SK-N-SH treated with all-trans-retinoic acid at 6 μM for 48 hours (cell line): Measurements from ENCODE around the gene SCYGR6.
"Not testable (repeated sequence)": the region's sequence is repeated elsewhere in the genome, so short reads cannot be mapped to it uniquely, and the experiment has no call there.

Experiments used
- ATAC-seq: fragments of 200-7000 bp; cut with Tn5 transposase; 3 replicates; pipeline ENCODE4 v1.9.1; 2020; ENCODE audit warnings: mild to moderate bottlenecking, moderate library complexity
- ARNTL ChIP-seq: fragments of 450-650 bp; formaldehyde crosslinking; IDR thresholded peaks from 2 replicates; pipeline ENCODE4 v1.5.0; 2020; ENCODE audit warnings: low read depth, mild to moderate bottlenecking, moderate library complexity, borderline replicate concordance
- BACH2 ChIP-seq: fragments of 250-450 bp; sonication (Bioruptor Pico); IDR thresholded peaks from 2 replicates; pipeline ENCODE4 v1.9.0; 2021; ENCODE audit warnings: mild to moderate bottlenecking, borderline replicate concordance
- CREB5 ChIP-seq: fragments of 250-450 bp; sonication (Bioruptor Pico); IDR thresholded peaks from 2 replicates; pipeline ENCODE4 v1.5.1; 2020; ENCODE audit warnings: low read depth, mild to moderate bottlenecking, moderate library complexity
- CSRNP3 ChIP-seq: fragments of 250-450 bp; sonication (Bioruptor Pico); IDR thresholded peaks from 2 replicates; pipeline ENCODE4 v1.5.1; 2021; ENCODE audit warnings: mild to moderate bottlenecking, moderate library complexity
- ESRRG ChIP-seq: fragments of 250-450 bp; sonication (Bioruptor Pico); IDR thresholded peaks from 2 replicates; pipeline ENCODE4 v1.6.1; 2021; ENCODE audit warnings: mild to moderate bottlenecking
- GLIS3 ChIP-seq: fragments of 250-450 bp; sonication (Bioruptor Pico); IDR thresholded peaks from 2 replicates; pipeline ENCODE4 v1.5.0; 2020; ENCODE audit warnings: mild to moderate bottlenecking, moderate library complexity
- ISL1 ChIP-seq: fragments of 250-450 bp; sonication (Bioruptor Pico); IDR thresholded peaks from 2 replicates; pipeline ENCODE4 v2.1.2; 2022; ENCODE audit warnings: mild to moderate bottlenecking, moderate library complexity
- OSR1 ChIP-seq: fragments of 250-450 bp; sonication (Bioruptor Pico); IDR thresholded peaks from 2 replicates; pipeline ENCODE4 v1.8.0; 2022; ENCODE audit warnings: moderate library complexity, mild to moderate bottlenecking, inconsistent platforms
- POU6F1 ChIP-seq: fragments of 250-450 bp; sonication (Bioruptor Pico); IDR thresholded peaks from 2 replicates; pipeline ENCODE4 v1.8.0; 2021; ENCODE audit warnings: low read depth, mild to moderate bottlenecking, moderate library complexity, borderline replicate concordance
- PPARA ChIP-seq: fragments of 250-450 bp; sonication (Bioruptor Pico); IDR thresholded peaks from 2 replicates; pipeline ENCODE4 v1.5.0; 2020; ENCODE audit warnings: mild to moderate bottlenecking, borderline replicate concordance
- RARB ChIP-seq: fragments of 250-450 bp; sonication (Bioruptor Pico); IDR thresholded peaks from 2 replicates; pipeline ENCODE4 v1.8.0; 2021; ENCODE audit warnings: mild to moderate bottlenecking, moderate library complexity
- SNAI2 ChIP-seq: fragments of 250-450 bp; sonication (Bioruptor Pico); IDR thresholded peaks from 2 replicates; pipeline ENCODE4 v1.5.0; 2020; ENCODE audit warnings: mild to moderate bottlenecking, moderate library complexity
- TCF4 ChIP-seq: fragments of 250-450 bp; sonication (Bioruptor Pico); IDR thresholded peaks from 2 replicates; pipeline ENCODE4 v1.8.0; 2021; ENCODE audit warnings: mild to moderate bottlenecking, moderate library complexity, borderline replicate concordance
- TOX ChIP-seq: fragments of 250-450 bp; sonication (Bioruptor Pico); IDR thresholded peaks from 2 replicates; pipeline ENCODE4 v1.8.0; 2021; ENCODE audit warnings: mild to moderate bottlenecking, moderate library complexity, borderline replicate concordance
- ZC3H10 ChIP-seq: fragments of 250-450 bp; sonication (Bioruptor Pico); IDR thresholded peaks from 2 replicates; pipeline ENCODE4 v1.5.1; 2021; ENCODE audit warnings: mild to moderate bottlenecking, moderate library complexity
- ZFP3 ChIP-seq: fragments of 250-450 bp; sonication (Bioruptor Pico); IDR thresholded peaks from 2 replicates; pipeline ENCODE4 v1.5.0; 2020; ENCODE audit warnings: mild to moderate bottlenecking, moderate library complexity
- ZFP30 ChIP-seq: fragments of 450-650 bp; formaldehyde crosslinking; IDR thresholded peaks from 2 replicates; pipeline ENCODE4 v1.5.0; 2022; ENCODE audit warnings: mild to moderate bottlenecking, moderate library complexity
- ZNF565 ChIP-seq: fragments of 450-650 bp; formaldehyde crosslinking; conservative IDR thresholded peaks from 2 replicates; pipeline ENCODE4 v1.5.0; 2020; ENCODE audit warnings: low read depth, mild to moderate bottlenecking, moderate library complexity
- ZNF8 ChIP-seq: fragments of 450-650 bp; formaldehyde crosslinking; IDR thresholded peaks from 2 replicates; pipeline ENCODE4 v1.5.0; 2020; ENCODE audit warnings: mild to moderate bottlenecking, moderate library complexity
- TF ChIP-seq, protein P1 (sequence below): fragments of 250-450 bp; sonication (Bioruptor Pico); IDR thresholded peaks from 2 replicates; pipeline ENCODE4 v1.8.0; 2020; ENCODE audit warnings: mild to moderate bottlenecking, moderate library complexity, borderline replicate concordance
- TF ChIP-seq, protein P2 (sequence below): fragments of 250-450 bp; sonication (Bioruptor Pico); IDR thresholded peaks from 2 replicates; pipeline ENCODE4 v1.5.0; 2020; ENCODE audit warnings: mild to moderate bottlenecking, moderate library complexity

The SCYGR6 gene

GRCh38 chr2:227745594-227745993, 21.0 kb upstream of the SCYGR6 start, which contains the start of gene SCYGR8:
Gene SCYGR8, plus strand, starts transcription at chr2:227745894. Its CDS starts 0 bp downstream, at chr2:227745894.
- no peak for ATAC-seq
- TF ChIP-seq POU6F1 (CRISPR knock-in tag) (no peak), RARB (CRISPR knock-in tag) (no peak), BACH2 (CRISPR knock-in tag) (no peak), ESRRG (CRISPR knock-in tag) (no peak), ARNTL (CRISPR knock-in tag) (no peak), ZFP3 (no peak)
- TF ChIP-seq, protein P1, sequence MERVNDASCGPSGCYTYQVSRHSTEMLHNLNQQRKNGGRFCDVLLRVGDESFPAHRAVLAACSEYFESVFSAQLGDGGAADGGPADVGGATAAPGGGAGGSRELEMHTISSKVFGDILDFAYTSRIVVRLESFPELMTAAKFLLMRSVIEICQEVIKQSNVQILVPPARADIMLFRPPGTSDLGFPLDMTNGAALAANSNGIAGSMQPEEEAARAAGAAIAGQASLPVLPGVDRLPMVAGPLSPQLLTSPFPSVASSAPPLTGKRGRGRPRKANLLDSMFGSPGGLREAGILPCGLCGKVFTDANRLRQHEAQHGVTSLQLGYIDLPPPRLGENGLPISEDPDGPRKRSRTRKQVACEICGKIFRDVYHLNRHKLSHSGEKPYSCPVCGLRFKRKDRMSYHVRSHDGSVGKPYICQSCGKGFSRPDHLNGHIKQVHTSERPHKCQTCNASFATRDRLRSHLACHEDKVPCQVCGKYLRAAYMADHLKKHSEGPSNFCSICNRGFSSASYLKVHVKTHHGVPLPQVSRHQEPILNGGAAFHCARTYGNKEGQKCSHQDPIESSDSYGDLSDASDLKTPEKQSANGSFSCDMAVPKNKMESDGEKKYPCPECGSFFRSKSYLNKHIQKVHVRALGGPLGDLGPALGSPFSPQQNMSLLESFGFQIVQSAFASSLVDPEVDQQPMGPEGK (CRISPR knock-in tag) = no peak

DNA sequence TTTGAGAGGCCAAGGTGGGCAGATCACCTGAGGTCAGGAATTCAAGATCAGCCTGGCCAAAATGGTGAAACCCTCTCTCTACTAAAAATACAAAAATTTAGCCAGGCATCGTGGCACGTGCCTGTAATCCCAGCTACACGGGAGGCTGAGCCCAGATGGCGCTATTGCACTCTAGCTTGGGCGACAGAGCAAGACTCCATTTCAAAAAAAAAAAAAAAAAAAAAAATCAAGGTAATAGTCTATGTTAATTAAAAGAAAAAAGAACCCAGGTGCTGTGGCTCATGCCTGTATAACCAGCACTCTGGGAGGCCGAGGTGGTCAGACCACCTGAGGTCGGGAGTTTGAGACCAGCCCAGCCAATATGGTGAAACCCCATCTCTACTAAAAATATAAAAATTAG, 16.1 kb upstream of the SCYGR6 start:
- ATAC-seq = not testable (repeated sequence)

DNA sequence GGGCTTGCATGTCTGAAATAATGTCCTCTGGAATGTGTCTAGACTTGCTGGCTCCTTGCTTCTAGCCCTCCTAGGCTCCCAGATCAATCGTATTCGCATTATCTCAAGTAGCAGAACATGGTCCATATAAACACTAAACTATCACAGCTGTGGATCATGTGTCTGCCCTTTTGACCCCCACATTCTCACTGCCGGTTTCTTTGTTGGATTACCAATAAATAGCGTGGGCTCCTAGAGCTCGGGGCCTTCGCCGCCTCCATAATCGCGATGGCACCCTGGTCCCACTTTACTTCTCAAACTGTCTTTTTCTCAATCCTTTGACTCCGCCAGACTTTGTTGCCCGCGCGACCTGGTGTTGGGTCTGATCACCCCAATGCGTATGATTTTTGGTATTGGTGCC, 14.8 kb upstream of the SCYGR6 start:
- no peak for ATAC-seq
- TF ChIP-seq ZFP30 (CRISPR knock-in tag) (no peak), BACH2 (CRISPR knock-in tag) (no peak), TCF4 (CRISPR knock-in tag) (no peak), CREB5 (CRISPR knock-in tag) (no peak), POU6F1 (CRISPR knock-in tag) (no peak), RARB (CRISPR knock-in tag) (no peak), ESRRG (CRISPR knock-in tag) (no peak), ISL1 (CRISPR knock-in tag) (no peak), ZNF8 (CRISPR knock-in tag) (no peak), ZC3H10 (CRISPR knock-in tag) (no peak), TOX (CRISPR knock-in tag) (no peak), OSR1 (CRISPR knock-in tag) (no peak), CSRNP3 (CRISPR knock-in tag) (no peak), SNAI2 (CRISPR knock-in tag) (no peak)

DNA sequence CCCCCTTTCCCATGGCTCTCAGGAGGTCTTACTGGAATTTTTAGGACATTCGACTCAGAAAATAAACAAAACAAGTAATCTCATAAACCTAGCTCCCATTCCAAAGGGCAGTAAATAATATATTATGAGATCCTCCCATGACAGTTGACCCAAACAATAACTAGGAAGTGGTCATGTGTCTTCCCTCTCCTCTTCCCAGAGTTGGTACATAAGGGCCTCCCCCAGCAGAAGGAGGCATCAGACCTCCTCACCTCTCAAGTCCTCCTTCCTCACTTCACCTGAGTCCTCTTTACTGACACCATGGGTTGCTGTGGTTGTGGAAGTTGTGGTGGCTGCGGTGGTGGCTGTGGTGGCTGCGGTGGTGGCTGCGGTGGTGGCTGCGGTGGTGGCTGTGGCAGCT, 3.5 kb upstream of the SCYGR6 start, which contains the start of gene SCYGR7:
TSS of gene SCYGR7 (plus strand) at position 301 of the 400 bp plus-strand sequence. CDS start at position 301, 0 bp downstream.
- no peak for ATAC-seq
- no peak for TF ChIP-seq ARNTL (CRISPR knock-in tag)

DNA sequence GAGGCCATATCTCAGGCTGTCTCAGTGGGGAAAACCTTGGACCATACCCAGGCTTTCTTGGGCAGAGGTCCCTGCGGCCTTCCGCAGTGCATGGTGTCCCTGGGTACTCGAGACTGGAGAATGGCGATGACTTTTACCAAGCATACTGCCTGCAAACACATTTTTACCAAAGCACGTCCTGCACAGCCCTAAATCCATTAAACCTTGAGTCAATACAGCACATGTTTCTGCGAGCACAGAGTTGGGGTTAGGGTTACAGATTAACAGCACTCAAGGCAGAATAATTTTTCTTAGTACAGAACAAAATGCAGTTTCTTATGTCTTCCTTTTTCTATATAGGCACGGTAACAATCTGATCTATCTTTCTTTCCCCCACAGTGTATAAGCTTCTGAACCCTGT, 1.7 kb downstream of the SCYGR6 start:
- not testable (repeated sequence) for ATAC-seq

- TF ChIP-seq PPARA (CRISPR knock-in tag) (no peak), CREB5 (CRISPR knock-in tag) (no peak), SNAI2 (CRISPR knock-in tag) (no peak), ISL1 (CRISPR knock-in tag) (no peak), RARB (CRISPR knock-in tag) (no peak), ZFP3 (no peak), ZNF565 (CRISPR knock-in tag) (no peak), GLIS3 (CRISPR knock-in tag) (no peak)
- TF ChIP-seq, protein P2, sequence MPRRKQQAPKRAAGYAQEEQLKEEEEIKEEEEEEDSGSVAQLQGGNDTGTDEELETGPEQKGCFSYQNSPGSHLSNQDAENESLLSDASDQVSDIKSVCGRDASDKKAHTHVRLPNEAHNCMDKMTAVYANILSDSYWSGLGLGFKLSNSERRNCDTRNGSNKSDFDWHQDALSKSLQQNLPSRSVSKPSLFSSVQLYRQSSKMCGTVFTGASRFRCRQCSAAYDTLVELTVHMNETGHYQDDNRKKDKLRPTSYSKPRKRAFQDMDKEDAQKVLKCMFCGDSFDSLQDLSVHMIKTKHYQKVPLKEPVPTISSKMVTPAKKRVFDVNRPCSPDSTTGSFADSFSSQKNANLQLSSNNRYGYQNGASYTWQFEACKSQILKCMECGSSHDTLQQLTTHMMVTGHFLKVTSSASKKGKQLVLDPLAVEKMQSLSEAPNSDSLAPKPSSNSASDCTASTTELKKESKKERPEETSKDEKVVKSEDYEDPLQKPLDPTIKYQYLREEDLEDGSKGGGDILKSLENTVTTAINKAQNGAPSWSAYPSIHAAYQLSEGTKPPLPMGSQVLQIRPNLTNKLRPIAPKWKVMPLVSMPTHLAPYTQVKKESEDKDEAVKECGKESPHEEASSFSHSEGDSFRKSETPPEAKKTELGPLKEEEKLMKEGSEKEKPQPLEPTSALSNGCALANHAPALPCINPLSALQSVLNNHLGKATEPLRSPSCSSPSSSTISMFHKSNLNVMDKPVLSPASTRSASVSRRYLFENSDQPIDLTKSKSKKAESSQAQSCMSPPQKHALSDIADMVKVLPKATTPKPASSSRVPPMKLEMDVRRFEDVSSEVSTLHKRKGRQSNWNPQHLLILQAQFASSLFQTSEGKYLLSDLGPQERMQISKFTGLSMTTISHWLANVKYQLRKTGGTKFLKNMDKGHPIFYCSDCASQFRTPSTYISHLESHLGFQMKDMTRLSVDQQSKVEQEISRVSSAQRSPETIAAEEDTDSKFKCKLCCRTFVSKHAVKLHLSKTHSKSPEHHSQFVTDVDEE (CRISPR knock-in tag) = no peak
- ATAC-seq = no peak
Measured at GRCh38 chr2:227720680-227721079, 3.9 kb downstream of the SCYGR6 start.
